ENCODE measurements around the gene TBX2. TPM values are rescaled to one million over a fixed set of nuclear protein-coding genes. Genes with fewer than 3 reads are reported as not detected.

The TBX2 gene
- polyA plus RNA-seq, 6 donors from 2014 or later, result not detected

- peak overlapping the region in 1 of 6 donors; percentile 63 for H3K27ac Mint-ChIP-seq
- H3K36me3 Mint-ChIP-seq, result peaks cover 0 to 7% of the 10 kb centered on the region in 2 donors
- H3K9me3 Mint-ChIP-seq, result peaks cover 0 to 5% (median 4%) of the 10 kb centered on the region in 7 donors
- ATAC-seq (ENCODE audit: low read depth in 2 of 2) (no peak), DNase-seq (no peak)
- H3K4me1 Mint-ChIP-seq, result peaks cover 22 to 61% (median 49%) of the 10 kb centered on the region in 3 donors
- peaks cover 79 to 96% (median 94%) of the 10 kb centered on the region in 3 donors for H3K27me3 Mint-ChIP-seq
- H3K4me3 Mint-ChIP-seq, result peak overlapping the region; percentile 23 to 76 (median 72)
These were observed 58.4 kb downstream of the TBX2 start for GRCh38 chr17:61458000-61458399.

GRCh38 chr17:61458421-61459141, 58.9 kb downstream of the TBX2 start:
- peak in 1 of 2 donors; percentile 18 for ATAC-seq (ENCODE audit: low read depth in 2 of 2)
- H3K4me1 Mint-ChIP-seq, result peaks cover 22 to 58% (median 48%) of the 10 kb centered on the region in 3 donors
- no peak for DNase-seq
- peaks cover 73 to 96% (median 93%) of the 10 kb centered on the region in 3 donors for H3K27me3 Mint-ChIP-seq
- H3K4me3 Mint-ChIP-seq, result peak overlapping the region in 5 of 8 donors; percentile 42 to 76 (median 75)
- H3K36me3 Mint-ChIP-seq, result peaks cover 0 to 7% of the 10 kb centered on the region in 2 donors
- H3K27ac Mint-ChIP-seq, result peak overlapping the region in 1 of 6 donors; percentile 63
- peaks cover 0 to 5% (median 3%) of the 10 kb centered on the region in 7 donors for H3K9me3 Mint-ChIP-seq

Other genes with a start within 250 kb of the TBX2 start
- gene TBX4, start 52.6 kb downstream of the TBX2 start, polyA plus RNA-seq (ENCODE audit: low read depth in 6 of 6), result not detected
- gene NACA2, start 191.4 kb downstream of the TBX2 start, polyA plus RNA-seq (ENCODE audit: low read depth in 6 of 6), result not detected